HL-60 (cell line): ENCODE measurements around the gene IMMP2L.

ENCODE experiments used
- CTCF ChIP-seq: IDR thresholded peaks from one replicate; pipeline ENCODE4 v1.5.1; 2011; ENCODE audit warnings: low read length, control low read depth, inconsistent platforms; ENCODE audit not compliant: insufficient read depth
- GABPA ChIP-seq: IDR thresholded peaks from 2 replicates; pipeline ENCODE4 v1.6.1; 2012; ENCODE audit warnings: low read depth
- POLR2AphosphoS5 ChIP-seq: IDR thresholded peaks from 2 replicates; pipeline ENCODE4 v1.6.1; 2012; ENCODE audit warnings: low read depth
- REST ChIP-seq: IDR thresholded peaks from 2 replicates; pipeline ENCODE4 v1.6.1; 2012; ENCODE audit warnings: low read depth; ENCODE audit not compliant: insufficient replicate concordance
- SPI1 ChIP-seq: IDR thresholded peaks from 2 replicates; pipeline ENCODE4 v1.6.1; 2012; ENCODE audit warnings: low read depth, mild to moderate bottlenecking, borderline replicate concordance

GRCh38 chr7:110645616-110646015 is 916.7 kb downstream of the IMMP2L start:
- TF ChIP-seq CTCF (no peak), SPI1 (no peak), REST (no peak), POLR2AphosphoS5 (no peak), GABPA (no peak)
